Muscle of arm (tissue), 12 donors: ENCODE measurements around the gene RGS4. TPM values are rescaled to one million over a fixed set of nuclear protein-coding genes. Genes with fewer than 3 reads are reported as not detected.

Experiments
- DNase-seq: peaks from one replicate; pipeline ENCODE4 v3.0.0-alpha.2; 2013
- polyA plus RNA-seq, 12 donors: library from polyadenylated mRNA; unstranded; fragments of 120-200 nt; gene quantifications; one replicate each; pipeline ENCODE4 v1.2.1, GENCODE V29; 2013; ENCODE audit not compliant: insufficient read length in 12 of 12

The RGS4 gene
- polyA plus RNA-seq, 12 donors = 1.3 to 2.5 (median 1.8) TPM; not detected in 2

GRCh38 chr1:163095213-163095612 is 26.1 kb downstream of the RGS4 start:
- no peak for DNase-seq

GRCh38 chr1:163102590-163102989 is 33.4 kb downstream of the RGS4 start:
- DNase-seq = peak; percentile 4

DNA sequence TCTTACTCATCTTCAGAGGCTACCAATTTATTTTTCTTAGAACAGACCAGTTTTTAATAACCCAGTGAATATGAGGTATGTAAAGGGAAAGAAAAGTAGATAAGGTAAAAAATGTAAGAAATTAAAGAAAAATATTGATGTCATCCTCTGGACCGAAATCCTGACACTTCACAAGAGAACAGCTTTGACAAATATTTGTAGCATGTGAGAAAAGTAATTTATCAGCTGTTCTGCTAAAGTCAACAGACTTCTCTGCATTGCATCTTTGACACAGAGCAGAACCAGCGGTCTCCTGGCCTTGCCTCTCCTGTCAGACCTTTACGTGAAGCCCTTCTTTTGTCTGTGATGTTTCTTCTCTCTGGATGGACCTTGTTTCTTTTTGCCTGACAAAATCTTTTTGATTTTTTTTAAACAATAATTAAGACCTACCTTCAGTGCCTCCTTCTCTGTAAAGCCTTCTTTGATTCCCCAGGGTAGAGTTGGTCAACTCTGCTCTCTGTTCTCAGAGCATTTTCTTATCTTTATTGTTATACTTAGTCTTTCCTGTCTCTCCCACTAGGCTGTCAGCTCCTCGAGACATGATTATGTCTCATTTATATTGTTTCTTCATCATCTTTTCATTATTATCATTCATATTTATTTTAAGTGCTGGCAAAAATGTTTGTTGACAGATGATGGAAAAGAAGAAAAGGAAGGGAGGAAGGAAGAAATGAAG is 35.4 kb downstream of the RGS4 start:
- no peak for DNase-seq

DNA sequence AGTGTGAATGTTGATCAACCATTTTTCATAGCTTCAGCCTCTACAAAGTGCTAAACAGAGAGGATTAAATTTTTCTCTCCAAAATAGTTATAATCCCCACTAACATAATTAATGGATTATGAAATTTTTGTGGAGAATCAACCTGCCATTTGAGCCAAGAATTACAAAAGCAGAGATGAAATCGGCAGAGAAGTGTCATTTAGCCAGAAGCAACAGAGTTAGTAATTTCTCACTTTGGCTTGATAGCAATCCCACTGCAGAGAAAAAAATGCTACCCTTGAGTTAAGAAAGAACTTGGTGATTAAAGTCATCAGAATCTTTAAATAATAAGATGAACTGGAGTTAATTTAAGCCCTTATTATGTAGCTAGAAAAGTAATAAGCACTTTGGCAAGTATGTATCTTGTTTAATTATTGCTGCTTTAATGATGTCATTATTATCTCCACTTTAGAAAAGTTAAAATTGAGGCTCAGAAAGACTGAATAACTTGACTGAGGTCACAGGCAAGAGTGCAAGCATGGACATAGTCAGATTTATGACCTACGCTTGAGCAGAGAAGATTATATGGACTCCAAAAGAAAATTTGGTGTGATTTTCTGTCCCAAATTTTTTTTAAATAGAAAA is 37.3 kb downstream of the RGS4 start:
- DNase-seq = no peak

DNA sequence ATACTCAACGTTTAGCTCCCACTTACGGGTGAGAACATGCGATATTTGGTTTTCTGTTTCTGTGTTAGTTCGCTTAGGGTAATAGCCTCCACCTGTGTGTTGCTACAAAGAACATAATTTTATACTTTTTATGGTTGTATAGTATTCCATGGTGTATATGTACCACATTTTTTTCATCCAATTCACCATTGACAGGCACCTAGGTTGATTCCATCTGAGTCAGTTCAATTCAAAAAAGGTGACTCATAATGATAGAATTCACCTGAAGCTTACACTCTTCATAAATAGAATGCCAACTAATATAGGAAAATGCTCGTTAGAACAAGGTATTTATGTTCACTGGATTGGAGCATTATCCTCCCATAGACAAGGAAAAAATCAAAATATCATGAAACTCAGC is 38.5 kb downstream of the RGS4 start:
- DNase-seq = no peak

- DNase-seq = no peak
Observed at GRCh38 chr1:163115887-163116286, 46.7 kb downstream of the RGS4 start.

GRCh38 chr1:163119707-163120106 is 50.5 kb downstream of the RGS4 start:
- DNase-seq = no peak

DNA sequence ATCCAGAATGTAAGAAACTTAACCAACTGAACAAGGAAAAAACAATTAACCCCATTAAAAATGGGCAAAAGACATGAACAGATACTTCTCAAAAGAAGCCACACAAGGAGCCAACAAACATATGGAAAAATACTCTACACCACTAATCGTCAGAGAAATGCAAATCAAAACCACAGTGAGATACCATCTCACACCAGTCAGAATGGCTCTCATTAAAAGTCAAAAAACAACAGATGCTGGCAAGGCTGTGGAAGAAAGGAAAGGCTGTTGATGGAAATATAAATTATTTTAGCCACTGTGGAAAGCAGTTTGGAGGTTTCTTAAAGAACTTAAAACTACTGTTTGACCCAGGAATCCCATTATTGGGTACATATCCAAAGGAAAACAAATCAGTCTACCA is 51.2 kb downstream of the RGS4 start:
- DNase-seq = no peak

- no peak for DNase-seq
Observed at GRCh38 chr1:163124812-163125211, 55.7 kb downstream of the RGS4 start.

Other genes starting within 250 kb of the RGS4 start
- 10 to 100 TPM in 3 of 12 donors, 1 to 10 TPM in 7, not detected in 2; 2.6 to 16.3 (median 7.5) TPM for gene CCDC190, start 208.2 kb upstream of the RGS4 start, polyA plus RNA-seq
- 10 to 100 TPM in 11 of 12 donors, not detected in 1; 29.0 to 59.6 (median 40.5) TPM for gene RGS5, start 133.6 kb downstream of the RGS4 start, polyA plus RNA-seq